PC-9 (cell line): ENCODE measurements around the gene CAST. TPM values are rescaled to one million over a fixed set of nuclear protein-coding genes. Genes with fewer than 3 reads are reported as not detected.

Experiments
- BruUV-seq: library from RNA; stranded (reverse); fragments of 400-500 nt; replicated peaks from 2 replicates; lab custom pipeline; 2021; lab: Mats Ljungman, UMichigan
- CTCF ChIA-PET: fragments of 300-600 bp; sonication (Branson Sonifier 250); formaldehyde crosslinking; loops from one replicate; lab custom pipeline; 2022; ENCODE audit warnings: antibody characterized with exemption; lab: Charles Lee
- POLR2A ChIA-PET: fragments of 300-600 bp; sonication (Branson Sonifier 250); formaldehyde crosslinking; loops from one replicate; lab custom pipeline; 2022; ENCODE audit warnings: antibody characterized with exemption; ENCODE audit not compliant: unreplicated experiment; lab: Charles Lee
- DNase-seq, 2 experiments: peaks; one replicate each; pipeline versions ENCODE4 v3.0.0 to v3.0.0-alpha.2; 2015 to 2022; ENCODE audit warnings: mixed read lengths in 1 of 2
- H2AFZ ChIP-seq: fragments of 200-600 bp; sonication (generic); 2 replicates; pipeline ENCODE4 v1.8.1; 2017; ENCODE audit warnings: antibody characterized with exemption
- H3F3A ChIP-seq: fragments of 200-600 bp; sonication (generic); 2 replicates; pipeline ENCODE4 v1.8.1; 2017; ENCODE audit warnings: antibody characterized with exemption, mild to moderate bottlenecking, low read depth; ENCODE audit not compliant: insufficient read depth
- H3K27ac ChIP-seq: fragments of 200-600 bp; sonication (generic); 2 replicates; pipeline ENCODE4 v1.6.1; 2016; ENCODE audit warnings: mixed run types
- H3K27me3 ChIP-seq: fragments of 200-600 bp; sonication (generic); 2 replicates; pipeline ENCODE4 v1.6.1; 2016; ENCODE audit warnings: low read depth, mixed run types; ENCODE audit not compliant: insufficient read depth
- H3K36me3 ChIP-seq: fragments of 200-600 bp; sonication (generic); 2 replicates; pipeline ENCODE4 v1.6.1; 2016; ENCODE audit warnings: low read depth, mixed run types
- H3K4me1 ChIP-seq: fragments of 200-600 bp; sonication (generic); replicated peaks from 2 replicates; pipeline ENCODE4 v1.6.1; 2016; ENCODE audit warnings: mixed run types; ENCODE audit not compliant: insufficient read depth
- H3K4me2 ChIP-seq: fragments of 200-600 bp; sonication (generic); 2 replicates; pipeline ENCODE4 v1.6.1; 2017; ENCODE audit warnings: mixed run types
- H3K4me3 ChIP-seq: fragments of 200-600 bp; sonication (generic); 2 replicates; pipeline ENCODE4 v1.6.1; 2016; ENCODE audit warnings: mixed run types
- H3K79me2 ChIP-seq: fragments of 200-600 bp; sonication (generic); 2 replicates; pipeline ENCODE4 v1.6.1; 2017; ENCODE audit warnings: low read depth, mixed run types
- H3K9me2 ChIP-seq: fragments of 200-600 bp; sonication (generic); 2 replicates; pipeline ENCODE4 v1.8.1; 2017; ENCODE audit warnings: mild to moderate bottlenecking; ENCODE audit not compliant: insufficient read depth
- H3K9me3 ChIP-seq: fragments of 200-600 bp; sonication (generic); 2 replicates; pipeline ENCODE4 v1.8.1; 2016; ENCODE audit warnings: low read depth; ENCODE audit not compliant: insufficient read depth
- H4K20me1 ChIP-seq: fragments of 200-600 bp; sonication (generic); 2 replicates; pipeline ENCODE4 v1.8.1; 2017; ENCODE audit not compliant: insufficient read depth
- CTCF ChIP-seq: fragments of 200-600 bp; sonication (generic); conservative IDR thresholded peaks from 2 replicates; pipeline ENCODE4 v1.6.1; 2017; ENCODE audit warnings: mixed run types, antibody characterized with exemption, mild to moderate bottlenecking, moderate library complexity
- EZH2 ChIP-seq: fragments of 200-600 bp; sonication (generic); IDR thresholded peaks from 2 replicates; pipeline ENCODE4 v1.8.0; 2017; ENCODE audit warnings: antibody characterized with exemption, low read depth
- intact Hi-C: fragments of 100-400 bp; cut with micrococcal nuclease; formaldehyde crosslinking; loops from one replicate; pipeline ENCODE4 v1.10.0; 2022; ENCODE audit not compliant: unreplicated experiment
- total RNA-seq: library from RNA; stranded (reverse); gene quantifications from 2 replicates; pipeline ENCODE4 v1.2.3, GENCODE V29; 2021

The CAST gene
- total RNA-seq, 1 experiment from 2014 or later = 289 TPM

- ChIA-PET CTCF (no interaction called here), POLR2A (no interaction called here)
- H3K27me3 ChIP-seq = no peaks in the 10 kb centered on the region
- no peaks in the 10 kb centered on the region for H4K20me1 ChIP-seq
- H3K27ac ChIP-seq = no peak overlapping the region
- H3K9me3 ChIP-seq = no peaks in the 10 kb centered on the region
- intact Hi-C loops = no loop called here
- no peak for DNase-seq
- no peak overlapping the region for H3K4me2 ChIP-seq
- no peaks in the 10 kb centered on the region for H3K79me2 ChIP-seq
- no peak overlapping the region for H2AFZ ChIP-seq
- peaks cover 9% of the 10 kb centered on the region; the same call in 1 of the 2 replicates for H3F3A ChIP-seq
- no peaks in the 10 kb centered on the region for H3K9me2 ChIP-seq
- no TSS peak for BruUV-seq
- TF ChIP-seq CTCF = no peak
- no peak overlapping the region for H3K4me3 ChIP-seq
- no peaks in the 10 kb centered on the region for H3K4me1 ChIP-seq
- peaks cover 49% of the 10 kb centered on the region for H3K36me3 ChIP-seq
Observed at GRCh38 chr5:96763026-96763425, 100.8 kb downstream of the CAST start.

GRCh38 chr5:96765043-96765442 is 102.9 kb downstream of the CAST start:
- no peaks in the 10 kb centered on the region for H3K79me2 ChIP-seq
- ChIA-PET CTCF (no interaction called here), POLR2A (no interaction called here)
- H3F3A ChIP-seq = peaks cover 6% of the 10 kb centered on the region; the same call in 1 of the 2 replicates
- no peak for DNase-seq
- no peaks in the 10 kb centered on the region for H3K9me3 ChIP-seq
- no TSS peak for BruUV-seq
- H3K27ac ChIP-seq = no peak overlapping the region
- no peak overlapping the region for H2AFZ ChIP-seq
- no peaks in the 10 kb centered on the region for H3K27me3 ChIP-seq
- H3K4me1 ChIP-seq = no peaks in the 10 kb centered on the region
- no peaks in the 10 kb centered on the region for H3K9me2 ChIP-seq
- intact Hi-C loops = no loop called here
- H4K20me1 ChIP-seq = no peaks in the 10 kb centered on the region
- H3K4me2 ChIP-seq = no peak overlapping the region
- peaks cover 50% of the 10 kb centered on the region for H3K36me3 ChIP-seq
- no peak overlapping the region for H3K4me3 ChIP-seq
- TF ChIP-seq EZH2 (no peak), CTCF (no peak)

- peaks cover 68% of the 10 kb centered on the region for H3K36me3 ChIP-seq
- CTCF ChIA-PET = interaction anchor here (0.6 kb wide), 1 partner anchor 1746 kb away, joined by 3 read pairs; no protein-coding TSS in a partner anchor
Observed at GRCh38 chr5:96768708-96769251, 106.6 kb downstream of the CAST start.

More at GRCh38 chr5:96768708-96769251, 106.6 kb downstream of the CAST start:
- Histone ChIP-seq H3K9me2 (no peaks in the 10 kb centered on the region), H3K4me2 (no peak overlapping the region), H2AFZ (no peak overlapping the region), H3K27me3 (no peaks in the 10 kb centered on the region), H3K79me2 (no peaks in the 10 kb centered on the region), H3K9me3 (no peaks in the 10 kb centered on the region), H3K4me1 (no peaks in the 10 kb centered on the region), H3K4me3 (no peak overlapping the region), H3F3A (no peaks in the 10 kb centered on the region; the same call in 1 of the 2 replicates), H4K20me1 (no peaks in the 10 kb centered on the region), H3K27ac (no peak overlapping the region)
- TF ChIP-seq CTCF = no peak
- TF ChIP-seq EZH2 = no peak
- POLR2A ChIA-PET = no interaction called here
- no TSS peak for BruUV-seq
- no peak for DNase-seq
- intact Hi-C loops = no loop called here
